ENCODE measurements around the gene PTPRQ.

PTPRQ gene

DNA sequence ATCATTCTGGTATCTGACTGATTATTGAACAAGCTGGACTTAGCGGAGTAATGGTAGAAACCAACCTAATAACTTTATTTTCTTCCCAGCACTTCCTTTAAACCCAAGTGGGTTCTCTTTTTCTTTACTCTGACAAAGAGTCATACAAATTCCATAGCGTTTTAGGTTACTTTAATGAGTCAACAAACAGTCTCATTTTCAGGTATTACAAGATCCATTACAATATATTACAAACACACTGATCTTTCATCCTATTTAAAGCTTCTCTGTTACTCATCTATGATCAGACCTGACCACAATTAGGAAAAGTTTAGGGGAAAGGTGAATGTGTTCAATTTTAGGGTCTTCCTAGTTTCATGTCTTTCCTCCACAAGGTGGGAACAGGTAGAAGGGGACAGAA lies 39.4 kb upstream of the PTPRQ start:
- H2AFZ ChIP-seq (ENCODE audit: low read depth, low read length): no peak overlapping the region
- no peak overlapping the region for H3K4me3 ChIP-seq (ENCODE audit: low read depth in 1 of 2, low read length in 2 of 2)
- H3K9me3 ChIP-seq (ENCODE audit: insufficient read depth, low read length, severe bottlenecking): no peaks in the 10 kb centered on the region
- no peaks in the 10 kb centered on the region for H3K36me3 ChIP-seq (ENCODE audit: insufficient read depth, low read length)
- TF ChIP-seq, protein P1, sequence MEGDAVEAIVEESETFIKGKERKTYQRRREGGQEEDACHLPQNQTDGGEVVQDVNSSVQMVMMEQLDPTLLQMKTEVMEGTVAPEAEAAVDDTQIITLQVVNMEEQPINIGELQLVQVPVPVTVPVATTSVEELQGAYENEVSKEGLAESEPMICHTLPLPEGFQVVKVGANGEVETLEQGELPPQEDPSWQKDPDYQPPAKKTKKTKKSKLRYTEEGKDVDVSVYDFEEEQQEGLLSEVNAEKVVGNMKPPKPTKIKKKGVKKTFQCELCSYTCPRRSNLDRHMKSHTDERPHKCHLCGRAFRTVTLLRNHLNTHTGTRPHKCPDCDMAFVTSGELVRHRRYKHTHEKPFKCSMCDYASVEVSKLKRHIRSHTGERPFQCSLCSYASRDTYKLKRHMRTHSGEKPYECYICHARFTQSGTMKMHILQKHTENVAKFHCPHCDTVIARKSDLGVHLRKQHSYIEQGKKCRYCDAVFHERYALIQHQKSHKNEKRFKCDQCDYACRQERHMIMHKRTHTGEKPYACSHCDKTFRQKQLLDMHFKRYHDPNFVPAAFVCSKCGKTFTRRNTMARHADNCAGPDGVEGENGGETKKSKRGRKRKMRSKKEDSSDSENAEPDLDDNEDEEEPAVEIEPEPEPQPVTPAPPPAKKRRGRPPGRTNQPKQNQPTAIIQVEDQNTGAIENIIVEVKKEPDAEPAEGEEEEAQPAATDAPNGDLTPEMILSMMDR (IDR thresholded peaks at IDR 0.05; ENCODE audit: borderline replicate concordance, extremely low read depth, low read length, poor library complexity, severe bottlenecking): no peak
- no peak for TF ChIP-seq EZH2 (IDR thresholded peaks at IDR 0.05; ENCODE audit: borderline replicate concordance, low read depth, low read length, severe bottlenecking)
- H4K20me1 ChIP-seq (ENCODE audit: insufficient read depth, low read length): no peaks in the 10 kb centered on the region
- DNase-seq (no peak), ATAC-seq (ENCODE audit: insufficient read depth, low read depth) (no peak)
- no peak overlapping the region for H3K9ac ChIP-seq (ENCODE audit: low read depth, low read length)
- no peaks in the 10 kb centered on the region for H3K27me3 ChIP-seq (ENCODE audit: insufficient read depth, low read length, poor library complexity)
- H3K79me2 ChIP-seq (ENCODE audit: insufficient read depth, low read length): no peaks in the 10 kb centered on the region
- no peak overlapping the region for H3K4me2 ChIP-seq (ENCODE audit: insufficient read depth, low read length)
- H3K27ac ChIP-seq (ENCODE audit: low read length): no peak overlapping the region
- H3K4me1 ChIP-seq (ENCODE audit: insufficient read depth, low read length): no peaks in the 10 kb centered on the region

DNA sequence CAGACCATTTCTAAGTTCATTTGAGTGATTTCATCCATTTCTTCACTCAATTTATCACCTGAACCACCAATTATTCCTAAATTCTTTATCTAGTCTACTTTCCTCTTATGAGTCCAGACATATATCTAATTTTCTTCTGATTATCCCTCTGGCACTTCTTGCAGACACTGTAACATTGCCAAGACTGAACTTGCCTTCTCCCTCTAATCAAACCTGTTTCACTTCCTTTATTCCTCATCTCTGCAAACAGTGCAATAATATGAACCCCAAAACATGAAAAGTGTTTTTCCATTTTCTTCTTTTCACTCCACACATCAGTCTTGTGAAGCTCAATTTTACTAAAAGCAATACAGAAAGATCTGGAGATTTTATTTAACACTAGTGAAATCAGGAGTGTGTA lies 37.8 kb upstream of the PTPRQ start:
- Histone ChIP-seq H3K27me3 (ENCODE audit: insufficient read depth, low read length, poor library complexity) (no peaks in the 10 kb centered on the region), H3K9me3 (ENCODE audit: insufficient read depth, low read length, severe bottlenecking) (no peaks in the 10 kb centered on the region), H3K4me3 (ENCODE audit: low read depth in 1 of 2, low read length in 2 of 2) (no peak overlapping the region), H2AFZ (ENCODE audit: low read depth, low read length) (no peak overlapping the region), H3K36me3 (ENCODE audit: insufficient read depth, low read length) (no peaks in the 10 kb centered on the region), H3K4me2 (ENCODE audit: insufficient read depth, low read length) (no peak overlapping the region), H3K4me1 (ENCODE audit: insufficient read depth, low read length) (no peaks in the 10 kb centered on the region), H3K27ac (ENCODE audit: low read length) (no peak overlapping the region), H4K20me1 (ENCODE audit: insufficient read depth, low read length) (no peaks in the 10 kb centered on the region), H3K9ac (ENCODE audit: low read depth, low read length) (no peak overlapping the region), H3K79me2 (ENCODE audit: insufficient read depth, low read length) (no peaks in the 10 kb centered on the region)
- ATAC-seq (ENCODE audit: insufficient read depth, low read depth) (no peak), DNase-seq (no peak)
- TF ChIP-seq, protein P1 (IDR thresholded peaks at IDR 0.05; ENCODE audit: borderline replicate concordance, extremely low read depth, low read length, poor library complexity, severe bottlenecking): no peak
- TF ChIP-seq EZH2 (IDR thresholded peaks at IDR 0.05; ENCODE audit: borderline replicate concordance, low read depth, low read length, severe bottlenecking): no peak

DNA sequence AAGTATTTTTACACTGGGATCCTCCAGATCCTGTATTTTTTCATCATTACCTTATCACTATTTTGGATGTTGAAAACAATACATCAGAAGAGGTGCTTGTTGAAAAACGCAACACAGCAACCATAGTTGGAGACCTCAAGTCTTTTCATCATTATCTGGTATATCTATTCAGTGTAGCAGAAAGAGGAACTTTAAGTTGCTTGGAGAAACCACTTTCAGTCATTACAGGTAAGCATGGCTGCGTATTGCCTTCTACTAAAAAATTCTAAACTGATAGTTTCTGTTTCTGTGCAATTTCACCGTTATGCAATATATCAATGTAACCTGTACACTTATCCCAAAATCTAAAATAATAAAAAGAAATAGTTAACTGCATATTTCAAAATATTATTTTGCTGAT lies 32.2 kb upstream of the PTPRQ start:
- Histone ChIP-seq H3K4me3 (ENCODE audit: low read depth in 1 of 2, low read length in 2 of 2) (no peak overlapping the region), H3K27ac (ENCODE audit: low read length) (no peak overlapping the region), H3K9me3 (ENCODE audit: insufficient read depth, low read length, severe bottlenecking) (no peaks in the 10 kb centered on the region), H2AFZ (ENCODE audit: low read depth, low read length) (no peak overlapping the region), H4K20me1 (ENCODE audit: insufficient read depth, low read length) (no peaks in the 10 kb centered on the region), H3K27me3 (ENCODE audit: insufficient read depth, low read length, poor library complexity) (no peaks in the 10 kb centered on the region), H3K4me1 (ENCODE audit: insufficient read depth, low read length) (no peaks in the 10 kb centered on the region), H3K36me3 (ENCODE audit: insufficient read depth, low read length) (no peaks in the 10 kb centered on the region), H3K4me2 (ENCODE audit: insufficient read depth, low read length) (no peak overlapping the region), H3K79me2 (ENCODE audit: insufficient read depth, low read length) (no peaks in the 10 kb centered on the region), H3K9ac (ENCODE audit: low read depth, low read length) (no peak overlapping the region)
- DNase-seq (no peak), ATAC-seq (ENCODE audit: insufficient read depth, low read depth) (no peak)
- TF ChIP-seq, protein P1 (IDR thresholded peaks at IDR 0.05; ENCODE audit: borderline replicate concordance, extremely low read depth, low read length, poor library complexity, severe bottlenecking): no peak
- TF ChIP-seq EZH2 (IDR thresholded peaks at IDR 0.05; ENCODE audit: borderline replicate concordance, low read depth, low read length, severe bottlenecking): no peak

All from DND-41 (cell line).